HEK293 (cell line): ENCODE measurements around the gene PSMD8.

ENCODE experiments used
- CTCF ChIA-PET: fragments of 350-600 bp; formaldehyde crosslinking; extraction: SDS; loops from one replicate; lab custom pipeline; 2021; ENCODE audit warnings: antibody characterized with exemption; lab: Yijun Ruan, JAX
- POLR2A ChIA-PET: fragments of 300-600 bp; formaldehyde crosslinking; extraction: SDS; loops from one replicate; lab custom pipeline; 2020; ENCODE audit warnings: antibody characterized with exemption, inconsistent platforms; lab: Yijun Ruan, JAX
- H3K27ac ChIP-seq: fragments of 200-500 bp; sonication (Bioruptor generic); 2 replicates; pipeline ENCODE4 v1.5.1; 2014; ENCODE audit warnings: low read depth, low read length, control low read depth, inconsistent platforms; ENCODE audit errors: extremely low read depth
- H3K36me3 ChIP-seq, 2 experiments: fragments of 200-500 bp in 1 of 2; sonication (Bioruptor generic) in 1 of 2; 1 replicate in 1 of 2; 2 replicates in 1 of 2; pipeline ENCODE4 v1.5.1; 2014 to 2017; ENCODE audit warnings: inconsistent platforms in 2 of 2, low read length in 2 of 2; ENCODE audit not compliant: control insufficient read depth in 2 of 2, insufficient read depth in 1 of 2
- H3K4me1 ChIP-seq: fragments of 200-500 bp; sonication (Bioruptor generic); 2 replicates; pipeline ENCODE4 v1.5.1; 2014; ENCODE audit warnings: mild to moderate bottlenecking, low read length, inconsistent platforms; ENCODE audit not compliant: control insufficient read depth, insufficient read depth
- H3K4me3 ChIP-seq: 2 replicates; pipeline ENCODE4 v1.5.1; 2011; ENCODE audit warnings: low read depth, mild to moderate bottlenecking, control low read depth, low read length, moderate library complexity
- H3K9me3 ChIP-seq: fragments of 200-500 bp; sonication (Bioruptor generic); 2 replicates; pipeline ENCODE4 v1.5.1; 2014; ENCODE audit warnings: low read depth, low read length, inconsistent platforms; ENCODE audit not compliant: control insufficient read depth, insufficient read depth
- CTCF ChIP-seq: fragments of 450-650 bp; formaldehyde crosslinking; IDR thresholded peaks from 2 replicates; pipeline ENCODE4 v1.5.1; 2016; ENCODE audit warnings: missing biosample characterization, missing genetic modification characterization
- FEZF1 ChIP-seq: fragments of 450-650 bp; formaldehyde crosslinking; IDR thresholded peaks from 2 replicates; pipeline ENCODE4 v1.5.1; 2016; ENCODE audit warnings: missing biosample characterization, missing genetic modification characterization
- KLF17 ChIP-seq: fragments of 450-650 bp; formaldehyde crosslinking; IDR thresholded peaks from 2 replicates; pipeline ENCODE4 v1.5.1; 2016; ENCODE audit warnings: missing biosample characterization, missing genetic modification characterization
- MYNN ChIP-seq: fragments of 450-650 bp; formaldehyde crosslinking; IDR thresholded peaks from 2 replicates; pipeline ENCODE4 v1.5.1; 2016; ENCODE audit warnings: missing biosample characterization, missing genetic modification characterization, borderline replicate concordance
- MZF1 ChIP-seq: fragments of 450-650 bp; formaldehyde crosslinking; IDR thresholded peaks from 2 replicates; pipeline ENCODE4 v1.5.1; 2017; ENCODE audit warnings: missing biosample characterization, missing genetic modification characterization, borderline replicate concordance
- PRDM2 ChIP-seq: fragments of 450-650 bp; formaldehyde crosslinking; IDR thresholded peaks from 2 replicates; pipeline ENCODE4 v1.5.1; 2016; ENCODE audit warnings: missing biosample characterization, missing genetic modification characterization, borderline replicate concordance
- SP2 ChIP-seq: fragments of 450-650 bp; formaldehyde crosslinking; IDR thresholded peaks from 2 replicates; pipeline ENCODE4 v1.5.1; 2016; ENCODE audit warnings: missing biosample characterization, missing genetic modification characterization
- TRIM28 ChIP-seq: IDR thresholded peaks from 2 replicates; pipeline ENCODE4 v1.6.1; 2011; ENCODE audit warnings: low read length, control low read depth, borderline replicate concordance
- ZBTB7A ChIP-seq: fragments of 450-650 bp; formaldehyde crosslinking; IDR thresholded peaks from 2 replicates; pipeline ENCODE4 v1.5.1; 2016; ENCODE audit warnings: low read depth, missing biosample characterization, missing genetic modification characterization
- ZEB2 ChIP-seq: fragments of 450-650 bp; formaldehyde crosslinking; IDR thresholded peaks from 2 replicates; pipeline ENCODE4 v1.5.1; 2016; ENCODE audit warnings: missing biosample characterization, missing genetic modification characterization
- ZFP37 ChIP-seq: fragments of 450-650 bp; formaldehyde crosslinking; IDR thresholded peaks from 2 replicates; pipeline ENCODE4 v1.5.1; 2016; ENCODE audit warnings: missing biosample characterization, missing genetic modification characterization
- ZFP41 ChIP-seq: fragments of 450-650 bp; formaldehyde crosslinking; IDR thresholded peaks from 2 replicates; pipeline ENCODE4 v1.5.1; 2016; ENCODE audit warnings: missing biosample characterization, missing genetic modification characterization, borderline replicate concordance
- ZNF121 ChIP-seq: fragments of 450-650 bp; formaldehyde crosslinking; IDR thresholded peaks from 2 replicates; pipeline ENCODE4 v1.5.1; 2016; ENCODE audit warnings: missing biosample characterization, missing genetic modification characterization
- ZNF221 ChIP-seq: fragments of 450-650 bp; formaldehyde crosslinking; IDR thresholded peaks from 2 replicates; pipeline ENCODE4 v1.5.1; 2017; ENCODE audit warnings: missing biosample characterization, missing genetic modification characterization, borderline replicate concordance
- ZNF223 ChIP-seq: fragments of 450-650 bp; formaldehyde crosslinking; IDR thresholded peaks from 2 replicates; pipeline ENCODE4 v1.5.1; 2016; ENCODE audit warnings: missing biosample characterization, missing genetic modification characterization
- ZNF292 ChIP-seq: fragments of 450-650 bp; formaldehyde crosslinking; IDR thresholded peaks from 2 replicates; pipeline ENCODE4 v1.5.1; 2016; ENCODE audit warnings: low read depth, missing biosample characterization, missing genetic modification characterization, borderline replicate concordance
- ZNF350 ChIP-seq: fragments of 450-650 bp; formaldehyde crosslinking; IDR thresholded peaks from 2 replicates; pipeline ENCODE4 v1.5.0; 2017; ENCODE audit warnings: missing biosample characterization, mild to moderate bottlenecking, missing genetic modification characterization
- ZNF449 ChIP-seq: fragments of 450-650 bp; formaldehyde crosslinking; IDR thresholded peaks from 2 replicates; pipeline ENCODE4 v1.5.1; 2017; ENCODE audit warnings: missing biosample characterization, mild to moderate bottlenecking, missing genetic modification characterization, moderate library complexity
- ZNF488 ChIP-seq: fragments of 450-650 bp; formaldehyde crosslinking; IDR thresholded peaks from 2 replicates; pipeline ENCODE4 v1.5.1; 2016; ENCODE audit warnings: missing biosample characterization, missing genetic modification characterization
- ZNF510 ChIP-seq: fragments of 450-650 bp; formaldehyde crosslinking; IDR thresholded peaks from 2 replicates; pipeline ENCODE4 v1.5.1; 2018; ENCODE audit warnings: mild to moderate bottlenecking, missing genetic modification characterization, missing biosample characterization; ENCODE audit not compliant: insufficient replicate concordance
- ZNF610 ChIP-seq: fragments of 450-650 bp; formaldehyde crosslinking; IDR thresholded peaks from 2 replicates; pipeline ENCODE4 v1.5.1; 2016; ENCODE audit warnings: missing biosample characterization, missing genetic modification characterization, borderline replicate concordance
- ZNF621 ChIP-seq: fragments of 450-650 bp; formaldehyde crosslinking; IDR thresholded peaks from 2 replicates; pipeline ENCODE4 v1.5.1; 2017; ENCODE audit warnings: missing biosample characterization, missing genetic modification characterization
- ZNF629 ChIP-seq: fragments of 450-650 bp; formaldehyde crosslinking; IDR thresholded peaks from 2 replicates; pipeline ENCODE4 v1.5.1; 2017; ENCODE audit warnings: missing biosample characterization, missing genetic modification characterization
- ZNF660 ChIP-seq: fragments of 450-650 bp; IDR thresholded peaks from 2 replicates; pipeline ENCODE4 v1.5.1; 2018; ENCODE audit warnings: missing biosample characterization, mild to moderate bottlenecking, missing genetic modification characterization
- ZNF747 ChIP-seq: fragments of 450-650 bp; formaldehyde crosslinking; IDR thresholded peaks from 2 replicates; pipeline ENCODE4 v1.5.1; 2016; ENCODE audit warnings: missing biosample characterization, missing genetic modification characterization
- ZNF791 ChIP-seq: fragments of 450-650 bp; formaldehyde crosslinking; IDR thresholded peaks from 2 replicates; pipeline ENCODE4 v1.5.1; 2016; ENCODE audit warnings: missing biosample characterization, missing genetic modification characterization

PSMD8 gene

GRCh38 chr19:38375748-38376147 lies 1.4 kb downstream of the PSMD8 start:
- ChIA-PET CTCF (interaction anchor here (0.5 to 4.0 kb wide), 13 partner anchors 9 to 473 kb away, joined by 3 to 37 read pairs (median 4); partner anchors contain the start of genes CATSPERG, FAM98C and PPP1R14A), POLR2A (interaction anchor here (0.5 to 3.7 kb wide), 12 partner anchors 9 to 967 kb away, joined by 3 to 223 read pairs (median 4); partner anchors contain the start of genes EIF3K, GGN, SAMD4B and SPRED3)
- H3K4me1 ChIP-seq = peaks cover 20% of the 10 kb centered on the region
- peaks cover 40 to 49% of the 10 kb centered on the region in 2 experiments for H3K36me3 ChIP-seq
- H3K9me3 ChIP-seq = no peaks in the 10 kb centered on the region
- H3K4me3 ChIP-seq = peak overlapping the region; percentile 70
- H3K27ac ChIP-seq = no peak overlapping the region; the same call in 1 of the 2 replicates
- TF ChIP-seq ZNF350 (tag by site-specific recombination) (no peak), ZNF791 (tag by site-specific recombination) (no peak), ZNF621 (tag by site-specific recombination) (no peak), ZNF488 (tag by site-specific recombination) (no peak), TRIM28 (no peak), ZNF629 (0 out of 2 replicates have a peak, but pooled peaks have one; percentile 24), SP2 (tag by site-specific recombination) (no peak), KLF17 (tag by site-specific recombination) (no peak), ZNF660 (peak; percentile 32; the same call in 1 of the 2 replicates), ZNF610 (tag by site-specific recombination) (no peak), ZNF449 (tag by site-specific recombination) (no peak), MZF1 (tag by site-specific recombination) (no peak), FEZF1 (tag by site-specific recombination) (no peak), ZEB2 (no peak), MYNN (no peak), ZNF292 (tag by site-specific recombination) (no peak), ZNF223 (no peak), CTCF (tag by site-specific recombination) (no peak), ZNF510 (no peak), ZNF747 (tag by site-specific recombination) (no peak), ZNF221 (tag by site-specific recombination) (no peak), ZFP41 (tag by site-specific recombination) (no peak), ZNF121 (no peak), ZBTB7A (no peak), ZFP37 (tag by site-specific recombination) (no peak), PRDM2 (tag by site-specific recombination) (no peak)
